Right atrium auricular region (tissue), 2 donors: Measurements from ENCODE around the gene PRF1. TPM values are rescaled to one million over a fixed set of nuclear protein-coding genes. Genes with fewer than 3 reads are reported as not detected.
A peak's percentile ranks its signal among the peaks of the same experiment; 100 is the strongest.

Experiments used
- DNase-seq: peaks from one replicate; pipeline ENCODE4 v3.0.0-alpha.2; 2019; ENCODE audit warnings: low spot score
- H3K27ac ChIP-seq, 2 donors: fragments of 200-600 bp; sonication (generic); 1 replicate in 1 of 2; 2 replicates in 1 of 2; pipeline ENCODE4 v1.5.1; 2016 to 2019
- H3K27me3 ChIP-seq, 2 donors: fragments of 200-600 bp; sonication (generic); one replicate each; pipeline versions ENCODE4 v1.5.1 to v1.6.0; 2017 to 2019
- H3K36me3 ChIP-seq: fragments of 200-600 bp; sonication (generic); one replicate; pipeline ENCODE4 v1.5.1; 2016
- H3K4me1 ChIP-seq, 2 donors: fragments of 200-600 bp; sonication (generic); one replicate each; pipeline versions ENCODE4 v1.5.1 to v1.6.0; 2017 to 2019
- H3K4me3 ChIP-seq, 2 donors: fragments of 200-600 bp; sonication (generic); 1 replicate in 1 of 2; 2 replicates in 1 of 2; pipeline ENCODE4 v1.5.1; 2017 to 2019; ENCODE audit warnings: mild to moderate bottlenecking in 1 of 2, moderate library complexity in 1 of 2
- H3K9me3 ChIP-seq, 2 donors: fragments of 200-600 bp; sonication (generic); one replicate each; pipeline ENCODE4 v1.5.1; 2019
- CTCF ChIP-seq, 2 donors: fragments of 200-600 bp; sonication (generic); IDR thresholded peaks; one replicate each; pipeline ENCODE4 v1.5.1; 2019; ENCODE audit warnings: antibody characterized with exemption in 2 of 2
- total RNA-seq, 2 donors: library from RNA; depleted of rRNA; stranded (reverse); fragments of >200 nt; gene quantifications; one replicate each; pipeline ENCODE4 v1.1.0, GENCODE V29; 2016

PRF1 gene
- total RNA-seq, 2 donors from 2014 or later, result 1.1 to 1.4 TPM

- Histone ChIP-seq H3K36me3 (no peaks in the 10 kb centered on the region), H3K4me1 (peaks cover 0 to 55% of the 10 kb centered on the region in 2 donors), H3K27me3 (no peaks in the 10 kb centered on the region), H3K4me3 (no peak overlapping the region), H3K9me3 (no peaks in the 10 kb centered on the region), H3K27ac (peak overlapping the region; percentile 57 to 58)
- no peak for DNase-seq
- TF ChIP-seq CTCF (IDR thresholded peaks at IDR 0.05), result no peak
Observed at GRCh38 chr10:70560511-70560941, 42.0 kb downstream of the PRF1 start.

GRCh38 chr10:70559861-70560260 is 42.7 kb downstream of the PRF1 start:
- no peak for TF ChIP-seq CTCF (IDR thresholded peaks at IDR 0.05)
- Histone ChIP-seq H3K4me1 (peaks cover 0 to 48% of the 10 kb centered on the region in 2 donors), H3K27me3 (no peaks in the 10 kb centered on the region), H3K27ac (peak overlapping the region; percentile 57 to 58), H3K9me3 (no peaks in the 10 kb centered on the region), H3K4me3 (no peak overlapping the region), H3K36me3 (no peaks in the 10 kb centered on the region)
- no peak for DNase-seq

GRCh38 chr10:70558871-70559810 is 43.4 kb downstream of the PRF1 start:
- H3K4me3 ChIP-seq, result peak overlapping the region in 1 of 2 donors; percentile 24
- no peaks in the 10 kb centered on the region for H3K36me3 ChIP-seq
- peak; percentile 75 for DNase-seq
- no peaks in the 10 kb centered on the region for H3K9me3 ChIP-seq
- H3K4me1 ChIP-seq, result peaks cover 0 to 44% of the 10 kb centered on the region in 2 donors
- H3K27me3 ChIP-seq, result no peaks in the 10 kb centered on the region
- H3K27ac ChIP-seq, result peak overlapping the region; percentile 57 to 58
- peak; percentile 41 to 69 for TF ChIP-seq CTCF (IDR thresholded peaks at IDR 0.05)

- Histone ChIP-seq H3K36me3 (no peaks in the 10 kb centered on the region), H3K4me3 (no peak overlapping the region), H3K4me1 (peaks cover 0 to 44% of the 10 kb centered on the region in 2 donors), H3K9me3 (no peaks in the 10 kb centered on the region), H3K27ac (no peak overlapping the region), H3K27me3 (no peaks in the 10 kb centered on the region)
- no peak for DNase-seq
- TF ChIP-seq CTCF (IDR thresholded peaks at IDR 0.05), result no peak
Observed at GRCh38 chr10:70558295-70558694, 44.2 kb downstream of the PRF1 start.

- Histone ChIP-seq H3K27ac (no peak overlapping the region), H3K4me3 (no peak overlapping the region), H3K4me1 (peaks cover 0 to 44% of the 10 kb centered on the region in 2 donors), H3K9me3 (no peaks in the 10 kb centered on the region), H3K27me3 (no peaks in the 10 kb centered on the region), H3K36me3 (no peaks in the 10 kb centered on the region)
- DNase-seq, result no peak
- no peak for TF ChIP-seq CTCF (IDR thresholded peaks at IDR 0.05)
Observed at GRCh38 chr10:70557876-70558275, 44.7 kb downstream of the PRF1 start.
